Bronchial epithelial cell (primary cell): Measurements from ENCODE around the gene OTOF. TPM values are rescaled to one million over a fixed set of nuclear protein-coding genes. Genes with fewer than 3 reads are reported as not detected.

Experiments used
- DNase-seq: peaks from one replicate; pipeline ENCODE4 v3.0.0-alpha.2; 2010; ENCODE audit warnings: low read depth
- FAIRE-seq: peaks from 2 replicates; lab custom pipeline; 2011; peaks lifted over from hg19 to GRCh38; lab: Jason Lieb, UNC
- H3K27me3 ChIP-seq: 2 replicates; pipeline ENCODE4 v1.5.1; 2011; ENCODE audit warnings: low read length; ENCODE audit not compliant: control insufficient read depth, insufficient read depth
- H3K36me3 ChIP-seq: 2 replicates; pipeline ENCODE4 v1.5.1; 2011; ENCODE audit warnings: low read length; ENCODE audit not compliant: control insufficient read depth, insufficient read depth
- H3K4me3 ChIP-seq: 2 replicates; pipeline ENCODE4 v1.5.1; 2011; ENCODE audit warnings: mild to moderate bottlenecking, low read depth, low read length, control low read depth
- total RNA-seq: library from RNA; depleted of rRNA; stranded (reverse); fragments of >200 nt; gene quantifications from 2 replicates; pipeline ENCODE4 v1.2.1, GENCODE V29; 2014
- TF ChIP-seq, protein P1 (sequence below): IDR thresholded peaks from 2 replicates; pipeline ENCODE4 v1.5.1; 2011; ENCODE audit warnings: mild to moderate bottlenecking, moderate library complexity, low read length, control low read depth, inconsistent platforms; ENCODE audit not compliant: insufficient read depth, severe bottlenecking

OTOF gene
- total RNA-seq, 1 donor from 2014 or later: not detected

DNA sequence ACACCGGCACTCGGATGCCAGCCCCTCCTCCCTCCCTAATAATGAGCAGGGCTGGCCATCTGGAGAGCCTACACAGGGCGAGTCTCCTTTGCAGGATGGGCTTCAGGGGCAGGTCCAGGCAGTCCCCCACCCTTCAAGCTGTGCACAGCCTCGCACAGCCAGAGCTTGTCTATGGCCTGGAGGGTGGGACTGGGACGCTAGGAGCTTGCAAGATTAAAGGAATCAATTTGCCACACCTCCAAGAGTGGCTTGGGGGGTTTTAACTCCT, 43.9 kb upstream of the OTOF start:
- no peak for DNase-seq
- FAIRE-seq: no peak
- no peak overlapping the region for H3K4me3 ChIP-seq
- H3K27me3 ChIP-seq: peaks cover 12% of the 10 kb centered on the region
- TF ChIP-seq, protein P1, sequence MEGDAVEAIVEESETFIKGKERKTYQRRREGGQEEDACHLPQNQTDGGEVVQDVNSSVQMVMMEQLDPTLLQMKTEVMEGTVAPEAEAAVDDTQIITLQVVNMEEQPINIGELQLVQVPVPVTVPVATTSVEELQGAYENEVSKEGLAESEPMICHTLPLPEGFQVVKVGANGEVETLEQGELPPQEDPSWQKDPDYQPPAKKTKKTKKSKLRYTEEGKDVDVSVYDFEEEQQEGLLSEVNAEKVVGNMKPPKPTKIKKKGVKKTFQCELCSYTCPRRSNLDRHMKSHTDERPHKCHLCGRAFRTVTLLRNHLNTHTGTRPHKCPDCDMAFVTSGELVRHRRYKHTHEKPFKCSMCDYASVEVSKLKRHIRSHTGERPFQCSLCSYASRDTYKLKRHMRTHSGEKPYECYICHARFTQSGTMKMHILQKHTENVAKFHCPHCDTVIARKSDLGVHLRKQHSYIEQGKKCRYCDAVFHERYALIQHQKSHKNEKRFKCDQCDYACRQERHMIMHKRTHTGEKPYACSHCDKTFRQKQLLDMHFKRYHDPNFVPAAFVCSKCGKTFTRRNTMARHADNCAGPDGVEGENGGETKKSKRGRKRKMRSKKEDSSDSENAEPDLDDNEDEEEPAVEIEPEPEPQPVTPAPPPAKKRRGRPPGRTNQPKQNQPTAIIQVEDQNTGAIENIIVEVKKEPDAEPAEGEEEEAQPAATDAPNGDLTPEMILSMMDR: no peak
- no peaks in the 10 kb centered on the region for H3K36me3 ChIP-seq

DNA sequence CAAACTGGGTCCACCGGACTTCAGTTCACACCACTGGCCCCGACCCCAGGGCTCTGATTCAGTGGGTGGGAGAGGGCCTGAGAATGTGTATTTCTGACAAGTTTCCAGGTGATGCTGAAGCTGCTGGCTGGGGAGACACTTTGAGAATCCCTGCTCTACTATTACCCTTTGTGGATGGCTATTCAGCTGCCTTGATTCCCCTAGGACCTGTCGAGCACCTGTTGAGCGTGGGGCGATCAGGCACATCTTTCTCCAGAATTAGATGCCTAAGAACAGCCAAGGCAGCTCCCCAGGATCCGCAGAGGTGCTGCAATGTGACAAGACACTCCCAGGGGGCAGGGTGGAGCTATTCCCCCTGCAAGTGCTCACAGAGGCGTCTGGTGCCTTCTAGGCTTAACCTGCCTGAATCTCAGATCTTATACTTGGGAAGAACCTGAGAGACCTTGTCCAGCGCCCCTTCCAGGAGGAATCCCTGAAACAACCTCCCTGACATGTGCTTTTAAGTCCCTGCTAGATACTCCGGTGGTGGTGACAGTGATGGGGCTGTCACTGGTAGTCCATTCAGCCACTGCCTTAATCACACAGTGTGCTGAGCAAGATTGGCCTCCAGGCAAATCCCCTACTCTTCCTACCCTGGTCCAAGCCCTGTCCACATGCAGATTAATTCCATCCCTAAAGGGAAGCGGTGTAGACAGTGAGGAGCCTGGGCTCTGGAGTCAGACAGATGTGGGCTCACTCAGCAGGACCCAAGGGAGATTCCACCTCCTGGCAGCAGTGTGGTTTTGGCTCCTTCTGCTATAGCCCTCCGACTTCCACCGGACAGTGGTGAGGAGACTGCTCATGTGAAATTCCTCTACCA, 43.4 kb upstream of the OTOF start:
- FAIRE-seq (no peak), DNase-seq (no peak)
- H3K4me3 ChIP-seq: no peak overlapping the region
- TF ChIP-seq, protein P1: peak; percentile 26
- H3K36me3 ChIP-seq: no peaks in the 10 kb centered on the region
- H3K27me3 ChIP-seq: peaks cover 12% of the 10 kb centered on the region

DNA sequence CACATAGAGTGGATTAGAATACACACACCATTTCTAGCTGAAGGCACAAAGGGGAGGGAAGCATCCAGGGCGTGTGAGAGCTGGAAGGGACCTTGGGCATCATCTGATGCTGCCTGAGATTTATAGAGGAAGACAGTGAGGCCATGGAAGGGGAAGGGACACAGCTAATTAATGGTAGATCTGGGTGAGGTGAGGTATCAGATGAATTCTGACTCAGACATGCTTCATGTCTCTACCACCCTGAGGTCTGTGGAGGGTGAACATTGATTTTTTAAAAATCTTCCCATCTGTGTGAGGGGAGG, 42.2 kb upstream of the OTOF start:
- H3K27me3 ChIP-seq: peaks cover 12% of the 10 kb centered on the region
- FAIRE-seq: no peak
- H3K36me3 ChIP-seq: no peaks in the 10 kb centered on the region
- H3K4me3 ChIP-seq: no peak overlapping the region
- TF ChIP-seq, protein P1: no peak
- no peak for DNase-seq

DNA sequence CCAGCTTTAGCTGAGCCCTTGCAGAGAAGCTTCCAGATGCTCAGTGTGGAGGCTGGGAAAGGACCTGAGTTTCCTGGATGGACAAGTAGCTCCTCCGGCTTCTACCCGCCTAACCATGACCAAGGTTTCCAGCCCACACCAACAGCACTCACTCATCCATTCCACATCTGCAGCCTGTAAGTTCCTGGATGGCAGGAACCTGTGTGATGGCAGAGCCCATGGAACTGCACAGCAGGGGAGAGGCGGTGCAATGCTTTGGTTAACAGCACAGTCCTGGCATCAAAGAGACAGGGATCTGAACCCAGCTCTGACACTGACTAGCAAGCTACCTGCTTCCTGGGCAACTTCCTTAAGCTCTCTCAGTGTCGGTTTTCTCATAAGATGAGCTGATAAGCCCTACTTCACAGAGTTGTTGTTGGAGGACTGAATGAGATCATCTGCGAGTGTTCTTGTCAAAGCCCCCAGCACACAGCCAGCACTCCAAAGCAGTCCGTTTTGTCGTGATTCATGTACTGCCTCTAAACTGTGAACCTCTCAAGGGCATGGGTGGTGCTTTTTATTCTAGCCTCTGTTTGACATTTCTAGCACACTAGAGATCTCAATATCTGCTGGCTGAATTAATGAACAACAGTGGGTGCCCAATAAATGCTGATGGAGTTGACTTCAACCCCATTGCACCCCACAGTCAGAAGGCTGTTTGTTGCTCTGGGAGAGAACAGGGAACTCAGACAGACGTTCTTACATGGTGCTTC, 41.6 kb upstream of the OTOF start:
- peak; percentile 89 for FAIRE-seq
- no peak for DNase-seq
- H3K36me3 ChIP-seq: no peaks in the 10 kb centered on the region
- TF ChIP-seq, protein P1: no peak
- H3K27me3 ChIP-seq: peaks cover 12% of the 10 kb centered on the region
- no peak overlapping the region for H3K4me3 ChIP-seq

DNA sequence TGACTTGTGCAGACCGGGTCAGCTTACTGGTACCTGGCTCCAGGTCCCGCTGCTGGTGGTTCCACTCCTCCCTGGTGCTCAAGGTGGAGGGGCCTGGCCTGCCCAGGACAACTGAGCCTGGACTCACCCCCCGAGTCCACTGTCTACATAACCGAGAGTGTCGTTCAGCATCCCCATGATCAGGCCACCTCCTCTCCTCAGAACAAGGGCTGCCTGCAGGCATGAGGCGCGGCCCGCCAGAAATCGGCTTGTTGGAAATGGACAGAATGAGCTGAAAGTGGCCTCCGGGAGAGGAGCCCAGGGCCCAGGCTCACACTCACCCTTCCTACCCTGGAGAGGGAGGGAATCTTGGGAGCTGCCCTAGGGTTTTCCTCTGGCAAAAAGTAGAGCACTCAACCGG, 38.9 kb upstream of the OTOF start:
- DNase-seq: no peak
- TF ChIP-seq, protein P1: no peak
- no peak for FAIRE-seq
- Histone ChIP-seq H3K36me3 (no peaks in the 10 kb centered on the region), H3K27me3 (peaks cover 15% of the 10 kb centered on the region), H3K4me3 (no peak overlapping the region)

DNA sequence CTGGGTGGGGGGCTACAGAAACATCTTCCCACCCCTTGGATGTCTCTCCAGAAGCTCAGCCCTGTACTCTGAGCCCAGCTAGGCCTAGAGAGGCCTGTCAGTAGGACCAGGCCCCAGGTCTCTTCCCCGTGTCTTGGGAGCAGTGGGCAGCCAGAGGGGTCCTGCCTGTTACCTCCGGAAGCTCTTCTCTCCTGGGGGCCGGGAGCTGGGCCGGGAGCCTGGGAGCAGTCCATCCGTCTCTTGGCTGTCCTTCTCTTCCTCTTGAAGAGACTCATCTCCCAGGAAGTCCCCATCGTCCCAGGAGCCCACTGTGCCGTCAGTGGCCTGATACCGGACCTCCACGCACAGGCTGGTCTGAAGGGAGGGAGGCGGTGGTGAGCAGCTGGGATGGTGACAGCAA, 38.3 kb upstream of the OTOF start:
- Histone ChIP-seq H3K36me3 (no peaks in the 10 kb centered on the region), H3K27me3 (peaks cover 12% of the 10 kb centered on the region), H3K4me3 (no peak overlapping the region)
- TF ChIP-seq, protein P1: no peak
- FAIRE-seq (no peak), DNase-seq (no peak)
